K562 (cell line): Measurements from ENCODE around the gene PAQR6. TPM values are rescaled to one million over a fixed set of nuclear protein-coding genes. Genes with fewer than 3 reads are reported as not detected.

Experiments used
- BCOR ChIP-seq: fragments of 450-650 bp; IDR thresholded peaks from 2 replicates; pipeline ENCODE4 v1.6.1; 2016
- CBFB ChIP-seq: sonication (generic); formaldehyde crosslinking; IDR thresholded peaks from 2 replicates; pipeline ENCODE4 v1.4.0; 2020; ENCODE audit warnings: mild to moderate bottlenecking, missing genetic modification reagents
- EP400 ChIP-seq: fragments of 450-650 bp; IDR thresholded peaks from 2 replicates; pipeline ENCODE4 v1.6.1; 2017; ENCODE audit warnings: antibody characterized with exemption, mild to moderate bottlenecking, moderate library complexity
- FOXJ2 ChIP-seq: fragments of 200-800 bp; sonication (Bioruptor generic); IDR thresholded peaks from 2 replicates; pipeline ENCODE4 v1.6.1; 2016; ENCODE audit warnings: missing genetic modification characterization, missing compliant biosample characterization
- LEF1 ChIP-seq: fragments of 450-650 bp; IDR thresholded peaks from 2 replicates; pipeline ENCODE4 v1.6.1; 2016; ENCODE audit warnings: mild to moderate bottlenecking
- NBN ChIP-seq: fragments of 450-650 bp; IDR thresholded peaks from 2 replicates; pipeline ENCODE4 v1.6.1; 2016; ENCODE audit warnings: low read depth, mild to moderate bottlenecking
- SREBF2 ChIP-seq: sonication (generic); formaldehyde crosslinking; IDR thresholded peaks from 2 replicates; pipeline ENCODE4 v1.4.0; 2020; ENCODE audit warnings: mild to moderate bottlenecking, missing genetic modification reagents
- TCF3 ChIP-seq: sonication (generic); formaldehyde crosslinking; IDR thresholded peaks from 2 replicates; pipeline ENCODE4 v1.4.0; 2020; ENCODE audit warnings: mild to moderate bottlenecking, missing genetic modification reagents
- ZNF551 ChIP-seq: fragments of 250-450 bp; sonication (Bioruptor Pico); IDR thresholded peaks from 2 replicates; pipeline ENCODE4 v1.5.0; 2021; ENCODE audit warnings: mild to moderate bottlenecking, moderate library complexity
- ZNF830 ChIP-seq: fragments of 250-450 bp; sonication (Bioruptor Pico); IDR thresholded peaks from 2 replicates; pipeline ENCODE4 v1.5.0; 2021; ENCODE audit warnings: mild to moderate bottlenecking
- polyA plus RNA-seq, 8 experiments: library from polyadenylated mRNA; depleted of rRNA in 4 of 8; stranded (reverse) in 5 of 8; unstranded in 3 of 8; fragments of >200 nt; fragmentation: Nextera tagmentation in 2 of 8; fragmentation: Illumina TruSeq in 1 of 8; extraction: Ambion mirVana in 2 of 8; extraction: Trizol in 1 of 8; gene quantifications; 2 replicates each; pipeline versions ENCODE4 v1.2.1 to v1.2.3, GENCODE V29; 2011 to 2014; ENCODE audit warnings: inconsistent platforms in 1 of 8, missing spikeins in 1 of 8
- total RNA-seq, 7 experiments: library from RNA; depleted of rRNA in 6 of 7; stranded (reverse); fragments of >200 nt in 6 of 7; fragmentation: Illumina TruSeq in 2 of 7; extraction: Trizol in 2 of 7; gene quantifications; 2 replicates each; pipeline versions ENCODE4 v1.2.1 to v1.2.3, GENCODE V29; 2011 to 2021; ENCODE audit warnings: low replicate concordance in 1 of 7
- TF ChIP-seq, protein P1 (sequence below): fragments of 450-650 bp; IDR thresholded peaks from 2 replicates; pipeline ENCODE4 v1.6.1; 2016
- TF ChIP-seq, protein P2 (sequence below): fragments of 450-650 bp; formaldehyde crosslinking; IDR thresholded peaks from 2 replicates; pipeline ENCODE4 v1.4.0; 2020; ENCODE audit warnings: mild to moderate bottlenecking, mixed read lengths
- TF ChIP-seq, protein P3 (sequence below): fragments of 450-650 bp; formaldehyde crosslinking; IDR thresholded peaks from 2 replicates; pipeline ENCODE4 v1.4.0; 2020; ENCODE audit warnings: mild to moderate bottlenecking, moderate library complexity

The PAQR6 gene
- total and polyA plus RNA-seq, 9 of the 15 experiments (the other 6 are each of a cell fraction or from before 2014, with no cell fraction given), result 0.07 to 1.8 (median 0.62) TPM

DNA sequence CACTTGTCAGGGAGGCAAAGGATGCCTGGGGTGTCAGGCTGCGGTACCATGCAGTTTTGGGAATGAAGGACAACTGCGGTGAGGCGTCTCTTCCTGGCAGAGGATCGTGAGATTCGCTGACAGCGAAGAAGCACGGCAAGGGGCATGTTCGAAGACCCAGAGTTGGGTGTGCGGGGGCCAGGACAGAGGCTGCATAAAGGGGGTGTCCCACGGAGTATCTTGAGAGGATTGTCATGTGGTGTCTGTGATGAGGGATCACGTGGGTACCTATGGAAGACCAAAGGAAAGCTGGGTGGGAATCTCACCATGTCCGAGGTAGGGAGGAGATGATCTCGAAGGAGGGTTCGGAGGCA lies 53.6 kb downstream of the PAQR6 start (continued):
- TF ChIP-seq ZNF830 (no peak), CBFB (CRISPR knock-in tag) (0 out of 2 replicates have a peak, but pooled peaks have one; percentile 72), BCOR (no peak), LEF1 (no peak), EP400 (no peak), FOXJ2 (tag) (no peak), ZNF551 (CRISPR knock-in tag) (no peak), NBN (no peak), TCF3 (CRISPR knock-in tag) (no peak), SREBF2 (CRISPR knock-in tag) (peak; percentile 91; the same call in 1 of the 2 replicates)
- TF ChIP-seq, protein P1, sequence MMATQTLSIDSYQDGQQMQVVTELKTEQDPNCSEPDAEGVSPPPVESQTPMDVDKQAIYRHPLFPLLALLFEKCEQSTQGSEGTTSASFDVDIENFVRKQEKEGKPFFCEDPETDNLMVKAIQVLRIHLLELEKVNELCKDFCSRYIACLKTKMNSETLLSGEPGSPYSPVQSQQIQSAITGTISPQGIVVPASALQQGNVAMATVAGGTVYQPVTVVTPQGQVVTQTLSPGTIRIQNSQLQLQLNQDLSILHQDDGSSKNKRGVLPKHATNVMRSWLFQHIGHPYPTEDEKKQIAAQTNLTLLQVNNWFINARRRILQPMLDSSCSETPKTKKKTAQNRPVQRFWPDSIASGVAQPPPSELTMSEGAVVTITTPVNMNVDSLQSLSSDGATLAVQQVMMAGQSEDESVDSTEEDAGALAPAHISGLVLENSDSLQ, result no peak
- TF ChIP-seq, protein P2, sequence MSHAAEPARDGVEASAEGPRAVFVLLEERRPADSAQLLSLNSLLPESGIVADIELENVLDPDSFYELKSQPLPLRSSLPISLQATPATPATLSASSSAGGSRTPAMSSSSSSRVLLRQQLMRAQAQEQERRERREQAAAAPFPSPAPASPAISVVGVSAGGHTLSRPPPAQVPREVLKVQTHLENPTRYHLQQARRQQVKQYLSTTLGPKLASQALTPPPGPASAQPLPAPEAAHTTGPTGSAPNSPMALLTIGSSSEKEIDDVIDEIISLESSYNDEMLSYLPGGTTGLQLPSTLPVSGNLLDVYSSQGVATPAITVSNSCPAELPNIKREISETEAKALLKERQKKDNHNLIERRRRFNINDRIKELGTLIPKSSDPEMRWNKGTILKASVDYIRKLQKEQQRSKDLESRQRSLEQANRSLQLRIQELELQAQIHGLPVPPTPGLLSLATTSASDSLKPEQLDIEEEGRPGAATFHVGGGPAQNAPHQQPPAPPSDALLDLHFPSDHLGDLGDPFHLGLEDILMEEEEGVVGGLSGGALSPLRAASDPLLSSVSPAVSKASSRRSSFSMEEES (CRISPR knock-in tag), result peak; percentile 51
- TF ChIP-seq, protein P3, sequence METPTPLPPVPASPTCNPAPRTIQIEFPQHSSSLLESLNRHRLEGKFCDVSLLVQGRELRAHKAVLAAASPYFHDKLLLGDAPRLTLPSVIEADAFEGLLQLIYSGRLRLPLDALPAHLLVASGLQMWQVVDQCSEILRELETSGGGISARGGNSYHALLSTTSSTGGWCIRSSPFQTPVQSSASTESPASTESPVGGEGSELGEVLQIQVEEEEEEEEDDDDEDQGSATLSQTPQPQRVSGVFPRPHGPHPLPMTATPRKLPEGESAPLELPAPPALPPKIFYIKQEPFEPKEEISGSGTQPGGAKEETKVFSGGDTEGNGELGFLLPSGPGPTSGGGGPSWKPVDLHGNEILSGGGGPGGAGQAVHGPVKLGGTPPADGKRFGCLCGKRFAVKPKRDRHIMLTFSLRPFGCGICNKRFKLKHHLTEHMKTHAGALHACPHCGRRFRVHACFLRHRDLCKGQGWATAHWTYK (CRISPR knock-in tag), result 0 out of 2 replicates have a peak, but pooled peaks have one; percentile 32
- TF ChIP-seq, all 486 proteins: peak for 18
